NCI-H510A (cell line): ENCODE data around the gene CD58.

Source experiments
- DNase-seq: peaks from one replicate; lab custom pipeline; 2025; lab: John Stamatoyannopoulos, UW

Gene CD58

GRCh38 chr1:116466810-116467557, 103.8 kb downstream of the CD58 start:
- DNase-seq: no peak

- no peak for DNase-seq
Observed at GRCh38 chr1:116465845-116466685, 104.8 kb downstream of the CD58 start.

- no peak for DNase-seq
Observed at GRCh38 chr1:116465477-116465844, 105.4 kb downstream of the CD58 start.
